ENCODE results near the gene EEF2.

DNA sequence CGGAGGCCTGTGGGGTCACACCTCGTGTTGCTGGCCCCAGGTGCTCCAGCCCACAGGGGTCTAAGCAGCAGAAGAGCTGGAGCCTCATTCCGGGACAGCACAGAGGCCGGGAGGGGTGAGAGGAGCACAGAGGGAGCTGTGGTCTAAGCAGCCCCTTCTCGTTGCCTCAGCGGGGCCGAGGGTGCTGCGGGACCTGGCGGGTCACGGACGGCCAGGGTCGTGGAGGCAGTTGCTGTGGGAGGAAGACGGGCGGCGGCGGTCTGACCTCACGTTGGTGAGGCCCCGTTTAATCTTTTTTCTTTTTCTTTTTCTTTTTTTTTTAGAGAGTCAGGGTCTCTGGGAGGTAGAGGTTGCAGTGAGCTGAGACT, 44.0 kb upstream of the EEF2 start:
- no peak for TF ChIP-seq CTCF (IDR thresholded peaks at IDR 0.05)
- TF ChIP-seq POLR2A (IDR thresholded peaks at IDR 0.05): no peak

Measured in uterus (tissue), 2 donors.